K562 (cell line): ENCODE measurements around the gene KLF13. TPM values are rescaled to one million over a fixed set of nuclear protein-coding genes. Genes with fewer than 3 reads are reported as not detected.
A peak's percentile ranks its signal among the peaks of the same experiment; 100 is the strongest.

Source experiments
- ATAC-seq: fragments of 200-7000 bp; cut with Tn5 transposase; 3 replicates; pipeline ENCODE4 v1.9.1; 2020; ENCODE audit warnings: moderate library complexity
- BruUV-seq: library from RNA; stranded (reverse); fragments of 400-500 nt; replicated peaks from 2 replicates; lab custom pipeline; 2021; lab: Mats Ljungman, UMichigan
- CTCF ChIA-PET: fragments of 300-600 bp; formaldehyde crosslinking; extraction: SDS; loops from one replicate; lab custom pipeline; 2021; ENCODE audit warnings: low intra/inter-chr PET ratio; lab: Yijun Ruan, JAX
- POLR2A ChIA-PET: fragments of 300-600, 350-650 bp; sonication (Branson Sonifier 250); formaldehyde crosslinking; extraction: SDS; loops from one replicate; lab custom pipeline; 2021; ENCODE audit warnings: antibody characterized with exemption, inconsistent platforms; lab: Yijun Ruan, JAX
- DNase-seq, 4 experiments: peaks; one replicate each; pipeline versions ENCODE4 v3.0.0 to v3.0.0-alpha.2; 2011 to 2018; ENCODE audit warnings: low spot score in 3 of 4, mixed read lengths in 3 of 4; ENCODE audit errors: extremely low read depth in 1 of 4
- FAIRE-seq: peaks from 2 replicates; lab custom pipeline; 2011; peaks lifted over from hg19 to GRCh38; lab: Jason Lieb, UNC
- H2AFZ ChIP-seq: 2 replicates; pipeline ENCODE4 v1.6.0; 2011; ENCODE audit warnings: low read depth, low read length, control low read depth, inconsistent platforms
- H3K27ac ChIP-seq: fragments of 200-600 bp; 3 replicates; pipeline ENCODE4 v1.8.0; 2011; ENCODE audit warnings: low read depth, mild to moderate bottlenecking, control low read depth, inconsistent platforms, low read length, moderate library complexity, mixed read lengths; ENCODE audit errors: extremely low read depth
- H3K27me3 ChIP-seq, 2 experiments: fragments of 300-600 bp in 1 of 2; 2 replicates in 1 of 2; 3 replicates in 1 of 2; pipeline versions ENCODE4 v1.6.0 to v1.8.0; 2011; ENCODE audit warnings: inconsistent platforms in 2 of 2, low read length in 2 of 2, mild to moderate bottlenecking in 1 of 2, mixed read lengths in 1 of 2, moderate library complexity in 1 of 2; ENCODE audit not compliant: control insufficient read depth in 2 of 2, insufficient read depth in 2 of 2
- H3K36me3 ChIP-seq: fragments of 300-600 bp; 3 replicates; pipeline ENCODE4 v1.8.0; 2011; ENCODE audit warnings: mild to moderate bottlenecking, low read length, inconsistent platforms; ENCODE audit not compliant: control insufficient read depth, insufficient read depth
- H3K4me1 ChIP-seq, 2 experiments: fragments of 200-600 bp in 1 of 2; replicated peaks in 1 of 2; 2 replicates in 1 of 2; 3 replicates in 1 of 2; pipeline versions ENCODE4 v1.5.1 to v1.8.0; 2011; ENCODE audit warnings: inconsistent platforms in 2 of 2, low read length in 2 of 2, mild to moderate bottlenecking in 1 of 2, mixed read lengths in 1 of 2, moderate library complexity in 1 of 2; ENCODE audit not compliant: control insufficient read depth in 2 of 2, insufficient read depth in 2 of 2
- H3K4me2 ChIP-seq: 2 replicates; pipeline ENCODE4 v1.6.1; 2011; ENCODE audit warnings: low read length, control low read depth, inconsistent platforms, mixed read lengths; ENCODE audit not compliant: insufficient read depth
- H3K4me3 ChIP-seq: fragments of 200-600 bp; sonication (generic), shearing (Covaris generic); 2 replicates; pipeline ENCODE4 v1.5.1; 2016; ENCODE audit warnings: control low read depth, inconsistent platforms
- H3K79me2 ChIP-seq: fragments of 200-600 bp; 3 replicates; pipeline ENCODE4 v1.8.0; 2011; ENCODE audit warnings: low read length, inconsistent platforms; ENCODE audit not compliant: control insufficient read depth, insufficient read depth
- H3K9ac ChIP-seq, 2 experiments: 2 replicates each; pipeline versions ENCODE4 v1.6.0 to v1.6.1; 2011; ENCODE audit warnings: low read depth in 2 of 2, low read length in 2 of 2, control low read depth in 1 of 2, inconsistent platforms in 1 of 2, mild to moderate bottlenecking in 1 of 2, mixed read lengths in 1 of 2; ENCODE audit not compliant: insufficient read depth in 1 of 2
- H3K9me1 ChIP-seq: one replicate; pipeline ENCODE4 v1.6.0; 2011; ENCODE audit warnings: inconsistent platforms, mild to moderate bottlenecking, low read length, moderate library complexity; ENCODE audit not compliant: control insufficient read depth, insufficient read depth
- H3K9me3 ChIP-seq: replicated peaks from 2 replicates; pipeline ENCODE4 v1.5.1; 2011; ENCODE audit warnings: low read depth, low read length, inconsistent platforms; ENCODE audit not compliant: control insufficient read depth, insufficient read depth
- H4K20me1 ChIP-seq: replicated peaks from 2 replicates; pipeline ENCODE4 v1.6.1; 2011; ENCODE audit warnings: low read length, inconsistent platforms, mixed read lengths; ENCODE audit not compliant: control insufficient read depth, insufficient read depth
- C11orf30 ChIP-seq: fragments of 450-650 bp; IDR thresholded peaks from 2 replicates; pipeline ENCODE4 v1.6.1; 2016; ENCODE audit warnings: low read depth, mild to moderate bottlenecking
- CREB1 ChIP-seq, 2 experiments: sonication (generic) in 1 of 2; formaldehyde crosslinking in 1 of 2; IDR thresholded peaks; 2 replicates each; pipeline versions ENCODE4 v1.6.1 to v1.8.0; 2012 to 2022; ENCODE audit warnings: inconsistent platforms in 1 of 2, mild to moderate bottlenecking in 1 of 2, missing genetic modification reagents in 1 of 2, moderate library complexity in 1 of 2
- PTTG1 ChIP-seq: fragments of 450-650 bp; IDR thresholded peaks from 2 replicates; pipeline ENCODE4 v1.6.1; 2016; ENCODE audit warnings: low read depth, mild to moderate bottlenecking, missing genetic modification characterization, missing compliant biosample characterization
- ZNF347 ChIP-seq: fragments of 450-650 bp; formaldehyde crosslinking; IDR thresholded peaks from 2 replicates; pipeline ENCODE4 v1.4.0; 2020; ENCODE audit warnings: low read depth, mild to moderate bottlenecking, moderate library complexity
- ZNF445 ChIP-seq: fragments of 250-450 bp; sonication (Bioruptor Pico); IDR thresholded peaks from 2 replicates; pipeline ENCODE4 v1.4.0; 2020; ENCODE audit warnings: low read depth, mild to moderate bottlenecking, moderate library complexity
- ZZZ3 ChIP-seq: fragments of 450-650 bp; IDR thresholded peaks from 2 replicates; pipeline ENCODE4 v1.6.1; 2016; ENCODE audit warnings: antibody characterized with exemption, mild to moderate bottlenecking, moderate library complexity
- WGBS: fragments of 100-300 bp; shearing (Covaris generic); methylation state at CpG from one replicate; pipeline ENCODE4 v1.1.6; 2016; ENCODE audit warnings: low coverage, mixed read lengths; ENCODE audit not compliant: insufficient coverage; ENCODE audit errors: missing lambda C conversion rate; 5-methylcytosine and 5-hydroxymethylcytosine counted together
- in situ Hi-C: fragments of 300-500 bp; cut with MboI; formaldehyde crosslinking; loops from 4 replicates; pipeline ENCODE4 v1.15.0; 2018; ENCODE audit warnings: inconsistent platforms, mixed read lengths
- intact Hi-C: fragments of 100-400 bp; cut with micrococcal nuclease; formaldehyde crosslinking; loops from 2 replicates; pipeline ENCODE4 v1.14.2; 2022
- polyA plus RNA-seq, 8 experiments: library from polyadenylated mRNA; depleted of rRNA in 4 of 8; stranded (reverse) in 5 of 8; unstranded in 3 of 8; fragments of >200 nt; fragmentation: Nextera tagmentation in 2 of 8; fragmentation: Illumina TruSeq in 1 of 8; extraction: Ambion mirVana in 2 of 8; extraction: Trizol in 1 of 8; gene quantifications; 2 replicates each; pipeline versions ENCODE4 v1.2.1 to v1.2.3, GENCODE V29; 2011 to 2014; ENCODE audit warnings: inconsistent platforms in 1 of 8, missing spikeins in 1 of 8
- total RNA-seq, 7 experiments: library from RNA; depleted of rRNA in 6 of 7; stranded (reverse); fragments of >200 nt in 6 of 7; fragmentation: Illumina TruSeq in 2 of 7; extraction: Trizol in 2 of 7; gene quantifications; 2 replicates each; pipeline versions ENCODE4 v1.2.1 to v1.2.3, GENCODE V29; 2011 to 2021; ENCODE audit warnings: low replicate concordance in 1 of 7
- TF ChIP-seq, protein P1 (sequence below): fragments of 450-650 bp; formaldehyde crosslinking; IDR thresholded peaks from 2 replicates; pipeline ENCODE4 v1.4.0; 2020; ENCODE audit warnings: mild to moderate bottlenecking, mixed read lengths

KLF13 gene
- total and polyA plus RNA-seq, 9 of the 15 experiments (the other 6 are each of a cell fraction or from before 2014, with no cell fraction given): 1.8 to 10.5 (median 4.8) TPM

GRCh38 chr15:31358163-31358562 lies 31.5 kb downstream of the KLF13 start:
- Histone ChIP-seq H3K4me2 (no peak overlapping the region), H3K9me1 (peaks cover 3% of the 10 kb centered on the region), H4K20me1 (no peaks in the 10 kb centered on the region), H3K36me3 (no peaks in the 10 kb centered on the region), H3K9me3 (no peaks in the 10 kb centered on the region), H3K79me2 (0 out of 3 replicates have a peak, but pooled peaks cover 2% of the 10 kb centered on the region), H3K27ac (no peak overlapping the region), H3K4me3 (no peak overlapping the region), H3K9ac (no peak overlapping the region), H2AFZ (no peak overlapping the region), H3K4me1 (peaks cover 33 to 40% of the 10 kb centered on the region in 2 experiments), H3K27me3 (no peaks in the 10 kb centered on the region)
- TF ChIP-seq ZZZ3: no peak
- no peak for TF ChIP-seq ZNF445
- TF ChIP-seq PTTG1 (tag): no peak
- no peak for TF ChIP-seq ZNF347 (CRISPR knock-in tag)
- no peak for TF ChIP-seq C11orf30
- TF ChIP-seq, protein P1, sequence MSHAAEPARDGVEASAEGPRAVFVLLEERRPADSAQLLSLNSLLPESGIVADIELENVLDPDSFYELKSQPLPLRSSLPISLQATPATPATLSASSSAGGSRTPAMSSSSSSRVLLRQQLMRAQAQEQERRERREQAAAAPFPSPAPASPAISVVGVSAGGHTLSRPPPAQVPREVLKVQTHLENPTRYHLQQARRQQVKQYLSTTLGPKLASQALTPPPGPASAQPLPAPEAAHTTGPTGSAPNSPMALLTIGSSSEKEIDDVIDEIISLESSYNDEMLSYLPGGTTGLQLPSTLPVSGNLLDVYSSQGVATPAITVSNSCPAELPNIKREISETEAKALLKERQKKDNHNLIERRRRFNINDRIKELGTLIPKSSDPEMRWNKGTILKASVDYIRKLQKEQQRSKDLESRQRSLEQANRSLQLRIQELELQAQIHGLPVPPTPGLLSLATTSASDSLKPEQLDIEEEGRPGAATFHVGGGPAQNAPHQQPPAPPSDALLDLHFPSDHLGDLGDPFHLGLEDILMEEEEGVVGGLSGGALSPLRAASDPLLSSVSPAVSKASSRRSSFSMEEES: no peak
- no peak for TF ChIP-seq CREB1 (IDR thresholded peaks at IDR 0.05)
- no peak for TF ChIP-seq CREB1 (CRISPR knock-in tag; IDR thresholded peaks at IDR 0.05)
- intact Hi-C loops: no loop called here
- in situ Hi-C loops: no loop called here
- WGBS: 25% methylated on average over 3 of the region's 3 CpGs
- ATAC-seq: no peak
- BruUV-seq: no TSS peak
- DNase-seq: no peak
- ChIA-PET CTCF (no interaction called here), POLR2A (no interaction called here)
- peak; percentile 61 for FAIRE-seq
